ENCODE results near the gene EXOSC2. TPM values are rescaled to one million over a fixed set of nuclear protein-coding genes. Genes with fewer than 3 reads are reported as not detected.

The EXOSC2 gene
- total and polyA plus RNA-seq, 2 of the 8 experiments (the other 6 are each of a cell fraction or from before 2014, with no cell fraction given): 47.8 to 93.6 TPM

- Histone ChIP-seq H4K20me1 (replicated peaks in 1 of 2; ENCODE audit: control insufficient read depth in 1 of 2, insufficient read depth in 2 of 2, low read length in 2 of 2) (peaks cover 0 to 2% of the 10 kb centered on the region in 2 experiments), H2BK120ac (replicated peaks; ENCODE audit: low read depth, low read length) (no peak overlapping the region), H3K9me3 (ENCODE audit: insufficient read depth in 2 of 2, low read depth in 1 of 2, low read length in 1 of 2) (no peaks in the 10 kb centered on the region), H2BK5ac (ENCODE audit: low read depth, low read length) (no peak overlapping the region), H2AK5ac (ENCODE audit: low read depth, low read length) (no peak overlapping the region), H3K27ac (ENCODE audit: low read depth, low read length) (no peak overlapping the region), H4K5ac (ENCODE audit: insufficient read length, low read depth, low read length) (no peak overlapping the region), H3K56ac (replicated peaks; ENCODE audit: insufficient read length, low read depth, low read length) (no peak overlapping the region), H3K14ac (ENCODE audit: insufficient read length) (no peak overlapping the region), H3K79me2 (ENCODE audit: control insufficient read depth in 1 of 2, insufficient read depth in 2 of 2, low read length in 2 of 2) (peaks cover 4 to 64% of the 10 kb centered on the region in 2 experiments), H3K23me2 (ENCODE audit: low read depth, low read length) (no peaks in the 10 kb centered on the region), H4K8ac (ENCODE audit: extremely low read depth, insufficient read depth, low read length) (no peak overlapping the region), H3K18ac (ENCODE audit: extremely low read depth, low read length) (no peak overlapping the region), H3K36me3 (ENCODE audit: control insufficient read depth in 2 of 4, insufficient read depth in 4 of 4, low read length in 3 of 4) (no peaks in the 10 kb centered on the region), H3K4me2 (ENCODE audit: insufficient read depth in 1 of 2, low read depth in 2 of 2, low read length in 2 of 2) (no peak overlapping the region), H2BK20ac (ENCODE audit: low read length) (no peak overlapping the region), H2BK12ac (ENCODE audit: low read depth, low read length) (no peak overlapping the region), H3K23ac (ENCODE audit: insufficient read length) (no peak overlapping the region), H3K4me1 (replicated peaks in 1 of 4; ENCODE audit: control insufficient read depth in 3 of 4, insufficient read depth in 4 of 4, low read length in 3 of 4) (peaks cover 0 to 2% (median 1%) of the 10 kb centered on the region in 4 experiments; a peak in 2 of 7 replicates), H4K91ac (replicated peaks; ENCODE audit: insufficient read length, low read length) (no peak overlapping the region), H2AFZ (ENCODE audit: low read length) (no peak overlapping the region), H3K4me3 (ENCODE audit: extremely low read depth in 1 of 4, insufficient read depth in 2 of 4, low read depth in 3 of 4, low read length in 4 of 4) (no peak overlapping the region), H3K79me1 (ENCODE audit: low read depth, low read length) (peaks cover 10% of the 10 kb centered on the region), H2BK15ac (ENCODE audit: low read length) (no peak overlapping the region), H3K27me3 (replicated peaks in 1 of 4; ENCODE audit: control insufficient read depth in 3 of 4, extremely low read depth in 1 of 4, insufficient read depth in 3 of 4, low read length in 3 of 4) (no peaks in the 10 kb centered on the region), H3K9ac (replicated peaks in 1 of 4; ENCODE audit: extremely low read depth in 1 of 4, low read depth in 3 of 4, low read length in 3 of 4) (no peak overlapping the region), H3K4ac (replicated peaks; ENCODE audit: insufficient read length, low read depth, low read length) (no peak overlapping the region)
- POLR2A ChIA-PET (ENCODE audit: partially characterized antibody): interaction anchor here (0.6 kb wide), 1 partner anchor 108 kb away, joined by 3 read pairs; no protein-coding TSS in a partner anchor
- CTCF ChIA-PET (ENCODE audit: partially characterized antibody): interaction anchor here (1.2 to 2.1 kb wide), 4 partner anchors 13 to 123 kb away, joined by 3 to 6 read pairs (median 4); no protein-coding TSS in a partner anchor
- TF ChIP-seq HDAC6 (IDR thresholded peaks at IDR 0.05; ENCODE audit: low read depth, low read length) (no peak), CREB1 (IDR thresholded peaks at IDR 0.05) (no peak), MAFK (IDR thresholded peaks at IDR 0.05; ENCODE audit: low read depth, low read length) (no peak), BCL11A (IDR thresholded peaks at IDR 0.05; ENCODE audit: low read depth in 2 of 2, low read length in 2 of 2) (no peak), ZNF274 (IDR thresholded peaks at IDR 0.05; ENCODE audit: borderline replicate concordance, extremely low read depth, low read length) (no peak), HDAC2 (IDR thresholded peaks at IDR 0.05; ENCODE audit: borderline replicate concordance in 1 of 2, low read depth in 2 of 2, low read length in 2 of 2) (no peak), SIX5 (IDR thresholded peaks at IDR 0.05; ENCODE audit: low read depth, low read length) (no peak), MAX (IDR thresholded peaks at IDR 0.05) (no peak)
- WGBS, 2 experiments (ENCODE audit: extremely low coverage in 1 of 2, insufficient coverage in 1 of 2, insufficient read length in 1 of 2, insufficient replicate concordance in 2 of 2, low coverage in 1 of 2, low lambda C conversion rate in 2 of 2, missing lambda C conversion rate in 1 of 2): 84% methylated on average over 11 of the region's 11 CpGs; no CpG with 5 or more reads in 1 of the 2 experiments
- FAIRE-seq (no peak), DNase-seq (ENCODE audit: low read depth in 1 of 2, low spot score in 2 of 2) (no peak)
Observed at GRCh38 chr9:130740218-130741023, 46.8 kb downstream of the EXOSC2 start.

All from H1 (cell line).